Measurements from ENCODE around the gene PTPN13. TPM values are rescaled to one million over a fixed set of nuclear protein-coding genes. Genes with fewer than 3 reads are reported as not detected.

PTPN13 gene
- total RNA-seq, 3 donors from 2014 or later, result 36.3 to 49.6 (median 41.3) TPM

- no peaks in the 10 kb centered on the region for H3K4me1 ChIP-seq
- H3K9me3 ChIP-seq, result no peaks in the 10 kb centered on the region
- no peak overlapping the region for H3K27ac ChIP-seq
- no peak overlapping the region for H3K4me3 ChIP-seq
- intact Hi-C loops (cut with DNase I; ENCODE audit: low total_unique reads), result no loop called here
- DNase-seq (ENCODE audit: low spot score in 2 of 2), result no peak
- no peak for TF ChIP-seq CTCF (IDR thresholded peaks at IDR 0.05)
- no peak for TF ChIP-seq POLR2AphosphoS5 (IDR thresholded peaks at IDR 0.05)
- no peak for TF ChIP-seq POLR2A (IDR thresholded peaks at IDR 0.05)
- H3K27me3 ChIP-seq, result no peaks in the 10 kb centered on the region
- no peaks in the 10 kb centered on the region for H3K36me3 ChIP-seq
These were observed 36.5 kb downstream of the PTPN13 start for GRCh38 chr4:86630629-86631028.

GRCh38 chr4:86631166-86631565 is 37.1 kb downstream of the PTPN13 start:
- H3K9me3 ChIP-seq, result no peaks in the 10 kb centered on the region
- no peaks in the 10 kb centered on the region for H3K36me3 ChIP-seq
- H3K27me3 ChIP-seq, result no peaks in the 10 kb centered on the region
- H3K27ac ChIP-seq, result no peak overlapping the region
- H3K4me3 ChIP-seq, result no peak overlapping the region
- TF ChIP-seq POLR2AphosphoS5 (IDR thresholded peaks at IDR 0.05) (no peak), POLR2A (IDR thresholded peaks at IDR 0.05) (no peak), CTCF (IDR thresholded peaks at IDR 0.05) (no peak)
- no peaks in the 10 kb centered on the region for H3K4me1 ChIP-seq
- intact Hi-C loops (cut with DNase I; ENCODE audit: low total_unique reads), result no loop called here
- no peak for DNase-seq (ENCODE audit: low spot score in 2 of 2)

- H3K27me3 ChIP-seq, result no peaks in the 10 kb centered on the region
- H3K36me3 ChIP-seq, result no peaks in the 10 kb centered on the region
- no peaks in the 10 kb centered on the region for H3K9me3 ChIP-seq
- H3K27ac ChIP-seq, result no peak overlapping the region
- H3K4me1 ChIP-seq, result no peaks in the 10 kb centered on the region
- intact Hi-C loops (cut with DNase I; ENCODE audit: low total_unique reads), result no loop called here
- H3K4me3 ChIP-seq, result no peak overlapping the region
- TF ChIP-seq POLR2A (IDR thresholded peaks at IDR 0.05) (no peak), CTCF (IDR thresholded peaks at IDR 0.05) (no peak), POLR2AphosphoS5 (IDR thresholded peaks at IDR 0.05) (no peak)
- DNase-seq (ENCODE audit: low spot score in 2 of 2), result no peak
These were observed 39.7 kb downstream of the PTPN13 start for GRCh38 chr4:86633854-86634253.

GRCh38 chr4:86640469-86640868 is 46.4 kb downstream of the PTPN13 start:
- Histone ChIP-seq H3K27me3 (no peaks in the 10 kb centered on the region), H3K4me3 (no peak overlapping the region), H3K4me1 (no peaks in the 10 kb centered on the region), H3K27ac (no peak overlapping the region), H3K36me3 (no peaks in the 10 kb centered on the region), H3K9me3 (no peaks in the 10 kb centered on the region)
- intact Hi-C loops (cut with DNase I; ENCODE audit: low total_unique reads), result no loop called here
- TF ChIP-seq CTCF (IDR thresholded peaks at IDR 0.05), result no peak
- no peak for TF ChIP-seq POLR2AphosphoS5 (IDR thresholded peaks at IDR 0.05)
- no peak for TF ChIP-seq POLR2A (IDR thresholded peaks at IDR 0.05)
- no peak for DNase-seq (ENCODE audit: low spot score in 2 of 2)

- Histone ChIP-seq H3K4me1 (no peaks in the 10 kb centered on the region), H3K9me3 (no peaks in the 10 kb centered on the region), H3K27me3 (no peaks in the 10 kb centered on the region), H3K36me3 (no peaks in the 10 kb centered on the region), H3K4me3 (no peak overlapping the region), H3K27ac (no peak overlapping the region)
- TF ChIP-seq POLR2A (IDR thresholded peaks at IDR 0.05), result no peak
- DNase-seq (ENCODE audit: low spot score in 2 of 2), result no peak
- intact Hi-C loops (cut with DNase I; ENCODE audit: low total_unique reads), result no loop called here
These were observed 47.5 kb downstream of the PTPN13 start for GRCh38 chr4:86641516-86642090.

GRCh38 chr4:86644892-86645291 is 50.8 kb downstream of the PTPN13 start:
- H3K27ac ChIP-seq, result no peak overlapping the region
- H3K4me3 ChIP-seq, result no peak overlapping the region
- intact Hi-C loops (cut with DNase I; ENCODE audit: low total_unique reads), result no loop called here
- peaks cover 14 to 16% of the 10 kb centered on the region in 2 donors for H3K9me3 ChIP-seq
- H3K36me3 ChIP-seq, result no peaks in the 10 kb centered on the region
- TF ChIP-seq POLR2AphosphoS5 (IDR thresholded peaks at IDR 0.05) (no peak), CTCF (IDR thresholded peaks at IDR 0.05) (no peak), POLR2A (IDR thresholded peaks at IDR 0.05) (no peak)
- H3K27me3 ChIP-seq, result no peaks in the 10 kb centered on the region
- DNase-seq (ENCODE audit: low spot score in 2 of 2), result no peak
- H3K4me1 ChIP-seq, result no peaks in the 10 kb centered on the region

Data from breast epithelium (tissue), 4 donors.